HG02763 (cell line): ENCODE results near the gene NINJ1.
A peak's percentile ranks its signal among the peaks of the same experiment; 100 is the strongest.

ENCODE experiments used
- ATAC-seq: cut with Tn5 transposase; IDR thresholded peaks from one replicate; pipeline ENCODE4 v1.9.1; 2021; ENCODE audit warnings: mild to moderate bottlenecking, moderate library complexity; ENCODE audit not compliant: unreplicated experiment

Gene NINJ1

GRCh38 chr9:93133681-93134014 is 403 bp downstream of the NINJ1 start:
- ATAC-seq, result no peak

GRCh38 chr9:93132946-93133680 is 938 bp downstream of the NINJ1 start:
- ATAC-seq, result peak; percentile 29

GRCh38 chr9:93132287-93132927 is 1.6 kb downstream of the NINJ1 start:
- ATAC-seq, result no peak

DNA sequence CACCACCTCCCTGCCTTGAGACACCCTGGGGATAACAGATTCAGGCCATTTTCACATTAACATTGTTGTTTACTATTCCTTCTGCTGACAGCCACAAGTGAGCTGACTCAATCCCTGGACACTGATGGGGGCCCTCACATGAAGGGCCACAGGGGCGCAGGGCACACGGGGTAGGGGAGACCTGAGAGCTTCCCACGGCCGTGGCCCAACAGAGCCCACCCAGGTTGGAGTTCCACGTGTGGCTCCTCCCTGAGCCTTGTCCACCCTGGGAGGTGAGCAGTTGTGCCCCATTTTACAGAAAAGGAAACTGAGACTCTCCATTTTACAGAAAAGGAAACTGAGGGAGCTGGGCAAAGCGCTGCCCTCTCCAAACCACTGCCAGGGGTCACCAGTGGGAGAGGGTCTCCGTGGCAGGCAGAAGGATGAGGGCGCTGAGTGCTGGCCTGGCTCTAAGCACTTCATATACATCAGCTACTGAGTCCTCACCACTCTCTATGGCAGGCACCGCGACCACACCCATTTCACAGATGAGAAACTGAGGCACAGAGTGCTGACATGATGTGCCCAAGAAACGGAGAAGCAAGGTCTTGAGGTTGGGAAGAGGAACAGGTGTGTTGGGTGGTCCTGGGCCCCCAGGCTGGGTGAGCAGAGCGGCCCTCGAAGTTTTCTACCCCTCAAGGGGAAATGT is 2.3 kb downstream of the NINJ1 start:
- ATAC-seq, result no peak

DNA sequence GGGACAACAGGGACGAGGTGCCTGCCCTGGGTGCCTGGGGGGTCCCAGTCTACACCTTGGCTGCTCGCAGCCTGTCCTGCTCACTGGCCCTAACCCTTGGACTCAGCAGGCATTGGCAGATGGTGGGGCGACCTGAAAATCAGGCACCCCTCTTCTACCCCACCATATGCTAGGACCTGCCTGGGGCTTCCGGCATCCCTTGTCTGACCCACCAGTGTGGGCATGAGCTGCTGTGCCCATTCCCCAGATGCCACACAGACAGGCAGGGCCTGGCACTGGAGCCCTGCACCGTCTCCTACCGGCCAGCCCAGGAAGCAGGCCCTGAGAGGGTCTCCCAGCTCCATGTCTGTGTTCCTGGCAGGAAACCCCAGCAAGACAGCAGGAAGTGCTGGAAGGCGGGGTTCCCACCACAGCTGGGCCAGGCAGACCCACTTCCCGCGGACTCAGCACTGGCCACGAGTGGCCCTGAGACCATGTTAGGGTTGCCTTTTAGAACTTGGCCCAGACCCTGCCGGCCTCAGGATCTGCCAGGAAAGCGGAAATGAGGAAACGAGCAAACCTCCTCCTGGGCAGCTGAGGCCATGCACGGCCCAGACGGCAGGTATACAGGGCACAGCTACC is 3.1 kb downstream of the NINJ1 start:
- no peak for ATAC-seq

- ATAC-seq, result no peak
These were observed 4.2 kb downstream of the NINJ1 start for GRCh38 chr9:93129691-93130500.

GRCh38 chr9:93129286-93129685 is 4.8 kb downstream of the NINJ1 start:
- no peak for ATAC-seq

GRCh38 chr9:93128715-93129224 is 5.3 kb downstream of the NINJ1 start:
- no peak for ATAC-seq

- ATAC-seq, result no peak
These were observed 5.9 kb downstream of the NINJ1 start for GRCh38 chr9:93128011-93128714.

GRCh38 chr9:93127395-93127911 is 6.6 kb downstream of the NINJ1 start:
- no peak for ATAC-seq

- ATAC-seq, result no peak
These were observed 7.2 kb downstream of the NINJ1 start for GRCh38 chr9:93126825-93127368.

GRCh38 chr9:93126151-93126781 is 7.8 kb downstream of the NINJ1 start:
- ATAC-seq, result no peak

- no peak for ATAC-seq
These were observed 8.6 kb downstream of the NINJ1 start for GRCh38 chr9:93125331-93125894.

DNA sequence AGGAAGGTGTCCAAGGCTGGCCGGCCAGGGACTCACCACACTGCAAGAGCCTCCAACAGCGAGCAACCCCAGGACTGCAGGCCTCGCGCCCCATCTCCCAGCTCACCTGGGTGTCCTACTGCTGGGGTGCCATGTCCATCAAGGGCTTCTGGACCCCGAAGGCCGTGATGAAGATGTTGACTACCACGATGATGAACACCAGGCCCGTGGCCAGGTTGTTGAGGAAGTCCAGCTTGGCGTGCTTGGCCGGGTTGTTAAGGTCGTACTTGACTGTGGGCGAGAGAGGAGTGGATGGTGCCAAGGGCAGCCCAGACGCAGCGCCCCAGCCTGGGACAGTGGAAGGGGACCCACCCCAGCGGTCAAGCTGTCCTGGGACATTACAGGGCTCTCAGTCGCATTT is 9.3 kb downstream of the NINJ1 start:
- no peak for ATAC-seq

DNA sequence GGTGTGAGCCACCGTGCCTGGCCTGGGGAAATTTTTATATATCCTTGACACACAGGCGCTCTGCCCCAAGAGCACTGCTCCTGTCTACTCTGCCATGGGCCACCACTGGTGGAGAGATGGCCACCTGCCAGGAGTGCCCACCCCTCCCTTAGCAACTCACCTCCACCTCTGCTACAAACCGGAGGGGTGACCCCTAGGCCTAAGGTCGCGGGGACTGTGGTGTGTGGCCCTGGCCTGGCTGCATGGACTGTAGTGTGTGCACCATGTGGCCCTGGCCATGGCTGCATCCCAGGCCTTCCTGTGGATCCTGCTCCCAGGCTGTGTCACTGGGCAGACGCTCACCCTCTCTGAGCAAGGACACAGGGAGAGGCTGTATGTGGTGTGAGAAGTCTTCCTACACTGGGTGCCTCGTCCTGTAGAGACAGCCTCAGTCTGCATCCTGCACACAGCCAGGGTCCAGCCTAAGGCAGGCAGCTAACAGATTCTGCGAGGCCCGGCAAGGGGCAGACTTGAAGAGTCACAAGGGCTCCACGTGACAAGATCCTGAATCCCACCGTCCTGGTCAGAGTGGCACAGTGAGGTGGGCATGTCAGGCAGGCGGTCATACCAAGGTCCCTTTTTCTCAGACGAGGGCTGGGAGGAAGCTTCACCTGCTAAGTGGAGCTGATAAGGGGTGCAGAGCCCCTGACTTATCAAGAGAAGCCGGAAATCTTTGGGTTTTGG is 10.3 kb downstream of the NINJ1 start:
- no peak for ATAC-seq

DNA sequence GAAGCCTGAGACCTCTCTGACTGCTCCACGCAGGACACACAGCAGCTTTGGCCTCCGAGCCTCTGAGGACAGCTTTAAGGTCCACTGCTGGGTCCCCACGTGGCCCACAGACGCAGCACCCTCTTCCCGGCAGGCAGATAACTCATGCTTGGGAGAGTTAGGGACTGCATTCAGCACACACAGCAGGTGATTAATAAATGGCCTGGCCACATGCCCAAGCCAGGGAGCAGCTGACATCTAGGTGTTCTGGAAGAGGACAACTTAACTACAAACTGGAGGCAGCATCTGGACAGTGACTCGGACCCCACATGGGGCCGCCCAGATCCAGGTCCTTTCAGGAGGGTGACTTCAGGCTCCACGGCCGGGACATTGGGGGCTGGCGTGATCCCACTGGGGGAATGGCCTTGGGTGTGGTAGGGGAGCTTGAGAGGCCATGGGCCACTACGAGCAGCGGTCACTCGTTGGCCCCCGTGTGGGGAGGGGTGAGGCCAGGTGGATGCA is 11.3 kb downstream of the NINJ1 start:
- ATAC-seq, result no peak

GRCh38 chr9:93121316-93122241 is 12.5 kb downstream of the NINJ1 start:
- ATAC-seq, result no peak
